ENCODE measurements around the gene KRT33A. TPM values are rescaled to one million over a fixed set of nuclear protein-coding genes. Genes with fewer than 3 reads are reported as not detected.

Gene KRT33A
- total RNA-seq, 1 experiment from 2014 or later: not detected

DNA sequence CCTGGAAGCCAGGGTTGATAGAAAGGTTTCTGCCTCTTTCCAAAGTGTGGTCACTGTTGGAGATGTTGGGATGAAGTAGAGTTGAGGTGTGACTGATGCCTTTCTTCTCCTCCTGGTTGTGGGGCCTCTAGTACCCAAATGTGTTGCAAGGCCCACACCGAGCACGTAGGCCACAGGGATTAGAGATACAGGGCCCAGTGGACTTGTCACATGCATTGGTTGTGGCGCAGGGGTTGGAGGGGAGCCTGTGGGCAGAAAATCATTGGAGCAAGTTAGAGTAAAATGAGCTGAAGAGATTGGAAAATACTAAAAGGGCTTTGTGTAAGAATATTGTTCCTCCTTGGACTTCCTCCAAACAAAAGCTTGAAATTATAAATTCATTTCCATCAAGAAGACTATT, 4.6 kb downstream of the KRT33A start:
- TF ChIP-seq EZH2 (IDR thresholded peaks at IDR 0.05; ENCODE audit: low read depth): no peak
- TF ChIP-seq CTCF (conservative IDR thresholded peaks at IDR 0.05): no peak
- intact Hi-C loops (cut with micrococcal nuclease; ENCODE audit: unreplicated experiment): no loop called here
- DNase-seq: no peak
- Histone ChIP-seq H3K4me2 (no peak overlapping the region), H3K27me3 (ENCODE audit: insufficient read depth, low read depth) (no peaks in the 10 kb centered on the region), H3F3A (ENCODE audit: insufficient read depth, low read depth) (peaks cover 12% of the 10 kb centered on the region), H3K79me2 (ENCODE audit: low read depth) (no peaks in the 10 kb centered on the region), H2AFZ (no peak overlapping the region), H3K9me2 (ENCODE audit: insufficient read depth) (no peaks in the 10 kb centered on the region), H4K20me1 (ENCODE audit: insufficient read depth) (no peaks in the 10 kb centered on the region), H3K4me1 (replicated peaks; ENCODE audit: insufficient read depth) (peaks cover 20% of the 10 kb centered on the region), H3K9me3 (ENCODE audit: insufficient read depth, low read depth) (0 out of 2 replicates have a peak, but pooled peaks cover 7% of the 10 kb centered on the region), H3K36me3 (ENCODE audit: low read depth) (no peaks in the 10 kb centered on the region), H3K4me3 (no peak overlapping the region), H3K27ac (no peak overlapping the region)
- CTCF ChIA-PET: no interaction called here
- POLR2A ChIA-PET (ENCODE audit: unreplicated experiment): no interaction called here
- BruUV-seq (replicated peaks): no TSS peak

DNA sequence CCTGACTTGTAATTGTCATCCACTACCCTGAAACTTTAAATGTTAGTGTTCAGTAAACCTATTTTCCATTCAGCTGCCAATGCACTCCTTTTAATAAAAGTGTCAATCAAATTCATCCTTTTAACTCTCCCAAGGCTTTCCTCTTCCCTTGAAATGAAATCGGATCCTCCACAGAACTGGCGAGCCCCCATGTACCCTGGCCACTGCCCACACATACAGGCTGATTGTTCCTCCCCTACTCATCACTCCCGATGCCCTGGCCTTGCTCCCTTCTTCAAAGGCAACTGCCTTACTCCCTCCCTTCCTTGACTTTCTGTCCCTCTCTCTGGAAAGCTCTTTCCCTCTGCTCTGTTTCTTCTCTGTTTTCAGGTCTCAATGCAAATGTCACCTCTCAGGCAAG, 7.6 kb downstream of the KRT33A start:
- Histone ChIP-seq H3K4me1 (replicated peaks; ENCODE audit: insufficient read depth) (peaks cover 40% of the 10 kb centered on the region), H4K20me1 (ENCODE audit: insufficient read depth) (no peaks in the 10 kb centered on the region), H3K4me2 (no peak overlapping the region), H3K4me3 (no peak overlapping the region), H3K27ac (no peak overlapping the region), H3F3A (ENCODE audit: insufficient read depth, low read depth) (peaks cover 13% of the 10 kb centered on the region; the same call in 1 of the 2 replicates), H3K9me2 (ENCODE audit: insufficient read depth) (no peaks in the 10 kb centered on the region), H3K79me2 (ENCODE audit: low read depth) (no peaks in the 10 kb centered on the region), H3K36me3 (ENCODE audit: low read depth) (no peaks in the 10 kb centered on the region), H2AFZ (no peak overlapping the region), H3K9me3 (ENCODE audit: insufficient read depth, low read depth) (0 out of 2 replicates have a peak, but pooled peaks cover 7% of the 10 kb centered on the region), H3K27me3 (ENCODE audit: insufficient read depth, low read depth) (no peaks in the 10 kb centered on the region)
- no TSS peak for BruUV-seq (replicated peaks)
- POLR2A ChIA-PET (ENCODE audit: unreplicated experiment): no interaction called here
- TF ChIP-seq EZH2 (IDR thresholded peaks at IDR 0.05; ENCODE audit: low read depth): no peak
- intact Hi-C loops (cut with micrococcal nuclease; ENCODE audit: unreplicated experiment): no loop called here
- CTCF ChIA-PET: no interaction called here
- no peak for DNase-seq

- H3K36me3 ChIP-seq (ENCODE audit: low read depth): no peaks in the 10 kb centered on the region
- BruUV-seq (replicated peaks): no TSS peak
- peak overlapping the region; percentile 40 for H3K27ac ChIP-seq
- H4K20me1 ChIP-seq (ENCODE audit: insufficient read depth): no peaks in the 10 kb centered on the region
- DNase-seq: no peak
- 0 out of 2 replicates have a peak overlapping the region, but pooled peaks have one; percentile 2 for H2AFZ ChIP-seq
- no peaks in the 10 kb centered on the region for H3K9me2 ChIP-seq (ENCODE audit: insufficient read depth)
- peaks cover 43% of the 10 kb centered on the region for H3K4me1 ChIP-seq (replicated peaks; ENCODE audit: insufficient read depth)
- H3K27me3 ChIP-seq (ENCODE audit: insufficient read depth, low read depth): no peaks in the 10 kb centered on the region
- TF ChIP-seq EZH2 (IDR thresholded peaks at IDR 0.05; ENCODE audit: low read depth) (no peak), CTCF (conservative IDR thresholded peaks at IDR 0.05) (no peak)
- peak overlapping the region; percentile 27; the same call in 1 of the 2 replicates for H3K4me2 ChIP-seq
- ChIA-PET CTCF (no interaction called here), POLR2A (ENCODE audit: unreplicated experiment) (interaction anchor here (0.6 kb wide), 1 partner anchor 9 kb away, joined by 4 read pairs; no protein-coding TSS in a partner anchor)
- H3K4me3 ChIP-seq: no peak overlapping the region
- peaks cover 10% of the 10 kb centered on the region; the same call in 1 of the 2 replicates for H3F3A ChIP-seq (ENCODE audit: insufficient read depth, low read depth)
- H3K9me3 ChIP-seq (ENCODE audit: insufficient read depth, low read depth): 0 out of 2 replicates have a peak, but pooled peaks cover 7% of the 10 kb centered on the region
- no peaks in the 10 kb centered on the region for H3K79me2 ChIP-seq (ENCODE audit: low read depth)
- intact Hi-C loops (cut with micrococcal nuclease; ENCODE audit: unreplicated experiment): no loop called here
These were observed 9.4 kb downstream of the KRT33A start for GRCh38 chr17:41340934-41341861.

Measured in PC-9 (cell line).